Lower leg skin (tissue), 4 donors: ENCODE data around the gene MBNL2. TPM values are rescaled to one million over a fixed set of nuclear protein-coding genes. Genes with fewer than 3 reads are reported as not detected.

ENCODE experiments used
- DNase-seq, 2 donors: peaks; one replicate each; pipeline ENCODE4 v3.0.0-alpha.2; 2019; ENCODE audit warnings: low spot score in 2 of 2
- H3K4me3 ChIP-seq: fragments of 200-600 bp; sonication (generic); 2 replicates; pipeline ENCODE4 v1.5.1; 2017; ENCODE audit warnings: mild to moderate bottlenecking, low read depth; ENCODE audit not compliant: poor library complexity, severe bottlenecking
- POLR2A ChIP-seq, 2 donors: fragments of 450-650 bp; IDR thresholded peaks; one replicate each; pipeline ENCODE4 v1.6.1; 2016 to 2017; ENCODE audit warnings: antibody characterized with exemption in 2 of 2, mild to moderate bottlenecking in 1 of 2, moderate library complexity in 1 of 2
- WGBS, 2 donors: methylation state at CpG; one replicate each; pipeline ENCODE4 v1.1.5; 2018; 5-methylcytosine and 5-hydroxymethylcytosine counted together
- intact Hi-C: fragments of 100-400 bp; cut with DNase I; formaldehyde crosslinking; loops from one replicate; pipeline ENCODE4 v1.15.0; 2023; ENCODE audit warnings: low total_unique reads
- total RNA-seq, 4 donors: library from RNA; depleted of rRNA; stranded (reverse); fragments of >200 nt; gene quantifications; one replicate each; pipeline ENCODE4 v1.1.0, GENCODE V29; 2016
- TF ChIP-seq, protein P1 (sequence below), 3 donors: fragments of 450-650 bp; IDR thresholded peaks; one replicate each; pipeline ENCODE4 v1.5.1; 2016; ENCODE audit warnings: antibody characterized with exemption in 3 of 3, mild to moderate bottlenecking in 3 of 3, moderate library complexity in 2 of 3

Gene MBNL2
- total RNA-seq, 4 donors from 2014 or later, result 37.6 to 59.5 (median 45.4) TPM

DNA sequence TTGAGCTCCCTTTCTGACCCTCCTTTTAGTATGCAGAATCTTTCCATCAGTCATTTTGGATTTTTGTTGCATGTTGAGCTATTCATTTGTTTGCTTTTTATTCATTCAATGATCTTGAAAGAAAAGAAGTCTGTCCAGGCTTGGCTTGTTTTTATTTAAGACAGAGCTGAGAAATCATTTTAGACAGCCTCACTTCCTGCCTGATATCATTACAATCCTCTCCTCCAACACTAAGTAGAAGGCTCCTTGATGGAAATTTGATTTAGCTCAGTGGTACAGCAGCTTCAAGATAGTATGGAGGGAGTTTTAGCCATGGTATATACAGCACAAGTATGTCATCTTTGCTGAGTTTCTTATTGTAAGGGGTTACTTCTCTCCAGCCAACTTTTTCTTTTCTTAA is 28.4 kb downstream of the MBNL2 start:
- no peak for DNase-seq
- TF ChIP-seq POLR2A (IDR thresholded peaks at IDR 0.05), result no peak
- TF ChIP-seq, protein P1, sequence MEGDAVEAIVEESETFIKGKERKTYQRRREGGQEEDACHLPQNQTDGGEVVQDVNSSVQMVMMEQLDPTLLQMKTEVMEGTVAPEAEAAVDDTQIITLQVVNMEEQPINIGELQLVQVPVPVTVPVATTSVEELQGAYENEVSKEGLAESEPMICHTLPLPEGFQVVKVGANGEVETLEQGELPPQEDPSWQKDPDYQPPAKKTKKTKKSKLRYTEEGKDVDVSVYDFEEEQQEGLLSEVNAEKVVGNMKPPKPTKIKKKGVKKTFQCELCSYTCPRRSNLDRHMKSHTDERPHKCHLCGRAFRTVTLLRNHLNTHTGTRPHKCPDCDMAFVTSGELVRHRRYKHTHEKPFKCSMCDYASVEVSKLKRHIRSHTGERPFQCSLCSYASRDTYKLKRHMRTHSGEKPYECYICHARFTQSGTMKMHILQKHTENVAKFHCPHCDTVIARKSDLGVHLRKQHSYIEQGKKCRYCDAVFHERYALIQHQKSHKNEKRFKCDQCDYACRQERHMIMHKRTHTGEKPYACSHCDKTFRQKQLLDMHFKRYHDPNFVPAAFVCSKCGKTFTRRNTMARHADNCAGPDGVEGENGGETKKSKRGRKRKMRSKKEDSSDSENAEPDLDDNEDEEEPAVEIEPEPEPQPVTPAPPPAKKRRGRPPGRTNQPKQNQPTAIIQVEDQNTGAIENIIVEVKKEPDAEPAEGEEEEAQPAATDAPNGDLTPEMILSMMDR (IDR thresholded peaks at IDR 0.05), result no peak
- no peak overlapping the region for H3K4me3 ChIP-seq
- intact Hi-C loops, result loop anchor here (5.0 kb wide), 1 partner anchor 82 kb away; no protein-coding TSS in a partner anchor

DNA sequence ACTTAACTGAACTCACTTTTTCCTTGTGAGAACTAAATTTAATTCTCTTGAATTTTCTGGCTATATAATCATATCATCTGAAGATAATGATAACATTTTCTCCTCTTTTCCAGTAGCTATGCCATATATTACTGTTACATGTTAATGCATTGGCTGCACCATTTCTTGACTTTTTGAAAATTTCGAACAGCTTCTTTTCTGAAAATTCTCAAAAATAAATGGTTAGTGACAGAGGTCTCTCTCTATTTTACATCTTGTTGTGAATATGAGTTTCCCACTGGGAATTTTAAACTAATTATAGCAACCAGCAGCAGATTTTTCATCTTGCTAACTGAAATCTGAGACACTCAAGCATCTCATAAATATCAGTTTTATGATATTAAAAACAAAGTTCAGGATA is 30.6 kb downstream of the MBNL2 start:
- no peak overlapping the region for H3K4me3 ChIP-seq
- TF ChIP-seq, protein P1 (IDR thresholded peaks at IDR 0.05), result no peak
- no peak for TF ChIP-seq POLR2A (IDR thresholded peaks at IDR 0.05)
- intact Hi-C loops, result loop anchor here (5.0 kb wide), 1 partner anchor 80 kb away; no protein-coding TSS in a partner anchor
- 85 to 87% methylated on average over 1 of the region's 1 CpG for WGBS, 2 donors
- no peak for DNase-seq

DNA sequence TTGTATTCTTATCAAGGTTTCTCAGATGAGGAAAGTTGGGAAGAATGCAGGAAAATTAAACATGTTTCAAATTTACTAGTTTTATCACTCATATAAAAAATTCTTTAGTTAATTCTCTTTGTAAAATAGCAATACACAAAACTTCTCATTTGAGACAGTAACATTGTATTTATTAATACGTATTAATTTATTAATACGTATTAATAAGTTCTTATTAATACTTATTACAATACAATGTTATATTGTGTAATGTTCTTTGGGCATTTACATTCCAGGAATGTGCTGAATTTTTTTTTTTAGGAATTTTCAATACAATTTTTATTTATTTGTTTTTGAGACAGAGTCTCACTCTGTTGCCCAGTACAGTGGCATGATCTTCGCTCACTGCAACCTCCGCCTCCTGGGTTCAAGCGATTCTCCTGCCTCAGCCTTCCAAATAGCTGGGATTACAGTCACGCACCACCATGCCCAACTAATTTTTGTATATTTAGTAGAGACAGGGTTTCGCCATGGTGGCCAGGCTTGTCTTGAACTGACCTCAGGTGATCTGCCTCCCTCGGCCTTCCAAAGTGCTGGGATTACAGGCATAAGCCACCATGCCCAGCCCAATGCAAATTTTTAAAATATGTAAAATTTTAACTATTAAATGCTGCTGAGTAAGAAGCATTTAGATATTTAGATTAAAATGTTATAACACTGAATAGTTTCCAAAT is 31.6 kb downstream of the MBNL2 start:
- intact Hi-C loops, result loop anchor here (5.0 kb wide), 1 partner anchor 79 kb away; no protein-coding TSS in a partner anchor
- TF ChIP-seq POLR2A (IDR thresholded peaks at IDR 0.05), result no peak
- H3K4me3 ChIP-seq, result no peak overlapping the region
- no peak for DNase-seq
- WGBS, 2 donors, result 93 to 96% methylated on average over 8 of the region's 8 CpGs

DNA sequence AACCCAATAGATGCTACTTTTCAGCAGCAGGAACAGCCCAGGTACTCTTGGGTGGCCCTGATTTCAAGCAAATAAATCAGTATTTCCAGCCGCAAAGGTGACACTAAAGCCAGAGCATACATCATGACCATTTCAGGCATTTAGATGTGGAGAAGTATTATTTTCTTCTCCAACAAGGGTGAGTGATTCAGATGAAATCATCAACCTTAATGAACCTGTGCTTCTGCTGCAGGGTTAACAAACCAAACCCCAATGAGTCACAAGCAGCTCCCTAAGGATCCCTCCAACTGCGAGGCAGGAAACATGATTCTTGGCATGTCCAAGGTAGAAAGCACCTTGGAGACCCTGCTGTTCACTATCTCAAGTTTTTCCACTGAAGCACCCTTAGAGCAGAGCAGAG is 32.7 kb downstream of the MBNL2 start:
- WGBS, 2 donors, result 43 to 47% methylated on average over 2 of the region's 2 CpGs
- intact Hi-C loops, result loop anchor here (5.0 kb wide), 1 partner anchor 77 kb away; no protein-coding TSS in a partner anchor
- H3K4me3 ChIP-seq, result no peak overlapping the region
- no peak for DNase-seq
- TF ChIP-seq, protein P1 (IDR thresholded peaks at IDR 0.05), result no peak
- TF ChIP-seq POLR2A (IDR thresholded peaks at IDR 0.05), result no peak

DNA sequence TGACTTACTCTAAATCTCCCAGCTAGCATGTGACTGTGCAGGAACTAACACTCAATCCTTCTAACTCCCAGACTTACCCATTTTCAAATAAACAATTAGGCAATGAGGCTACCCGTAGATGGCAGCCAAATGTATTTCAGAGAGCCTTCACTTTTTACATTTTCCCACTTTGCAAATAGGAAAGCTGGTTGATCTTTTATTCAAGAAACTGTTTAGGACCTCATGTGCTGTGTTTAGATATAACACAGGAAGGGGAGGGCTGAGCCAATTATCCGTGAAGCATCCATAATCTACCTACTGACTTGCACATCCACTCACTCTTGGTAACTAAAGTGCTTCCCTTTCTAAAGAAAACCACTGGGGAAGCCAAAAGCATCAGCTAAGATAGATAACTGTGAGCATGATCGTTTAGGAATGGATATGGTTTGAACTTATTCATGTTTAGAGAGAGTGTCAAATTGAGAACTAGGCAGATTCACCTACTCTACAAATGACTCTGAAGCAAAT is 33.4 kb downstream of the MBNL2 start:
- intact Hi-C loops, result no loop called here
- TF ChIP-seq POLR2A (IDR thresholded peaks at IDR 0.05), result no peak
- TF ChIP-seq, protein P1 (IDR thresholded peaks at IDR 0.05), result no peak
- no peak overlapping the region for H3K4me3 ChIP-seq
- no peak for DNase-seq
- 58 to 63% methylated on average over 3 of the region's 3 CpGs for WGBS, 2 donors

DNA sequence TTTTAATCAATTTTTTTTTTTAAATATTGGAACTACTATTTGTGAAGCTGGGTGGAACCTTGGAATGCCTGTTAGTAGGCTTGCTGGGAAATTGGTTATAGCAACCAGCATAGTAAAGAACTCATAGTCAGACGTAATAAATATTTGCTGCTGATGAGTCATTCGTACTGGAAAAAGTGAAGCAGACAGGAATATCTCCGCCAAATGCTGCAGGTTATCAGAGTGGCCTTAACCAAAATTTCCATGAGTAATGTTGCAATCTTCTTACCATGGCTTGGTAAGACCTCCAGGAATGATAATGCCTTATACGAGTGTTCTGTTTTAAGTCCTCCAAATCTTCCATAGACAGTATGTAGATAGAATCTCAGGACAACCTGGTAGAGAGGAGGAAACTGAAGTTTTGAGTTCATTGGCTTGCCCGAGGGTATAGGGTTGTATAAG is 34.2 kb downstream of the MBNL2 start:
- no peak overlapping the region for H3K4me3 ChIP-seq
- DNase-seq, result no peak
- TF ChIP-seq, protein P1 (IDR thresholded peaks at IDR 0.05), result no peak
- no peak for TF ChIP-seq POLR2A (IDR thresholded peaks at IDR 0.05)
- 20 to 33% methylated on average over 5 of the region's 5 CpGs for WGBS, 2 donors
- intact Hi-C loops, result no loop called here
